GF-D8 (cell line): ENCODE measurements around the gene FGD5.

Experiments
- DNase-seq: peaks from one replicate; lab custom pipeline; 2025; lab: John Stamatoyannopoulos, UW

Gene FGD5

GRCh38 chr3:14933820-14934425 is 115.2 kb downstream of the FGD5 start:
- no peak for DNase-seq

DNA sequence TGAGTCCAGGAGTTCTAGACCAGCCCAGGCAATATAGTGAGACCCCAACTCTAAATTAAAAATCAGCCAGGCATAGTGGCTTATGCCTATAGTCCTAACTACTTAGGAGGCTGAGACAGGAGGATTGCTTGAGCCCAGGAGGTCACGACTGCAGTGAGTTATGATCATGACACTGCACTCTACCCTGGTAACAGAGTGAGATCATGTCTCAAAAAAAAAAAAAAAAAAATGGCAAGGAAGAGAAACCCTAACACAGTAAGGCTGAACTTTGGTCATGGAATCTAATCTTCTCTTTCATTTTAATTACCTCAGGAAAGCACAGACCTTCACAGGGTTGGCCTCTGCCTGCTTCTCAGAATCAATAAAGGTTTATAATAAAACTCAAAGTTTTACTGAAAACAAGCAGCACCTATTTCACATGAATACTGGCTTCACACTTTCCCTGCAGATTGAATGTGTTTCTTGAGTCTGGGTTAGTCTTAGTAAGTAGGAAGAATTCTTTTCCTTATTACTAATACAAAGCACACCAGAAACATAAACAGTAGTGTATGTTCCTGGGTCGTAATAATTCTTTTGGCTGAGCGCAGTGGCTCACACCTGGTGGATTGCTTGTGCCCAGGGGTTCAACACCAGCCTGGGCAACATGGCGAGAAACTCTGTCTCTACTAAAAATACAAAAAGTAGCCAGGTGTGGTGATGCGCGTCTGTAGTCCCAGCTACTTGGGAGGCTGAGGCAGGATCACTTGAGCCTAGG is 117.0 kb downstream of the FGD5 start:
- DNase-seq = no peak

DNA sequence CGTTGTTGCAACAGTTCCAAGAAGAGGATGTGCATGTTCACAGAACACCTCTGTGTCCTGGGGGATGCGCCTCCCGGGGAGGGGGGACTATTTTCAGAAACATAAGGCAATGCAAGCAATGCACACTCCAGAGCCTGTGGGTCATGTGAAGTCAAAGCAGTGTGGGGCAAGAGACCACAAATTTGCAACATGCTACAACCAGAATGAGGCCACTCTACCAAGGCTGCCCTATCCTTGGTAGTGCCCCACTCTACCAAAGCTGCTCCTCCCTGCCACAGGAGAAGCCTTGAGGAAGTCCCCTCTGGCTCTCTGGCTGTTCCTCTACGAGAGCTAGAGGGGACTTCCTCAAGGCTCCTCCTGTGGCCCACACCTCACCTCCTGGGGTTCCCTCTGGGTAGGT is 120.2 kb downstream of the FGD5 start:
- DNase-seq = no peak

DNA sequence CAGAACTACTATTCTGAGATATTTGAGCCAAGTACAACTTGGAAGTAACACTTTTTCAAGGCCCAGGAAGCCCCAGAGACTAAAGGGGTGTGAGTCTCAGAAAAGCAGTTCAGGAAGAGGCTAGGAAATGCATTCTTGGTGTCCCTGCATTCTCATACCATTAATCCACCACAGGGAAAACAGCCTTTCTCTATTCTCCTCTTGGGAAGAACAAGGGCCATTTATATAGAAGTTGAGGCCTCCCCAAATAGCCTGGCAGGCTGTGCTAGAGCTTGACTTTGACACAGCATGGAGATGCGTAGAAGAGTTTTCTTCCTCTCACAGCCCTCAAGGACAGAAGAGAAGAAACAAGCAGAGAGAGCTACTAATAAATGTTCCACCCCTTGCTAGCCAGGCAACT is 123.1 kb downstream of the FGD5 start:
- no peak for DNase-seq

DNA sequence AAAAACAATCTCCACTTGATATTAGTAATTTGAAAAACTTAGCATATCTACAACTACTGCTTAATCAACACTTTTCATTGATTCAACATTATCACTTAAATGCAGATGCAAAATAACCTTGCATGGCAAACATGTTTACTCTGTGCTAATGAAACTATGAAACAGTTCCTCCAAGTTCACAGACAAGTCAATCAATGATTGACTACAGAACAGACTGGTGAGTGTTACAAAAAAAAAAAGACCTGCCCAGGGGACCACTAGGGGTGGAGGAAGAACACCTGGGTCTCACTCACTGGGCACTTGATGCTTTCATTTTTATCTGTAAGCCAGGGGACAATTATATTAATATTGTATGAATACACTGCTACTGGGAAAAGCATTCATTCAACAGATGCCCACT is 124.3 kb downstream of the FGD5 start:
- DNase-seq = no peak

GRCh38 chr3:14946236-14946635 is 127.5 kb downstream of the FGD5 start:
- no peak for DNase-seq

GRCh38 chr3:14946739-14947099 is 128.0 kb downstream of the FGD5 start:
- no peak for DNase-seq

DNA sequence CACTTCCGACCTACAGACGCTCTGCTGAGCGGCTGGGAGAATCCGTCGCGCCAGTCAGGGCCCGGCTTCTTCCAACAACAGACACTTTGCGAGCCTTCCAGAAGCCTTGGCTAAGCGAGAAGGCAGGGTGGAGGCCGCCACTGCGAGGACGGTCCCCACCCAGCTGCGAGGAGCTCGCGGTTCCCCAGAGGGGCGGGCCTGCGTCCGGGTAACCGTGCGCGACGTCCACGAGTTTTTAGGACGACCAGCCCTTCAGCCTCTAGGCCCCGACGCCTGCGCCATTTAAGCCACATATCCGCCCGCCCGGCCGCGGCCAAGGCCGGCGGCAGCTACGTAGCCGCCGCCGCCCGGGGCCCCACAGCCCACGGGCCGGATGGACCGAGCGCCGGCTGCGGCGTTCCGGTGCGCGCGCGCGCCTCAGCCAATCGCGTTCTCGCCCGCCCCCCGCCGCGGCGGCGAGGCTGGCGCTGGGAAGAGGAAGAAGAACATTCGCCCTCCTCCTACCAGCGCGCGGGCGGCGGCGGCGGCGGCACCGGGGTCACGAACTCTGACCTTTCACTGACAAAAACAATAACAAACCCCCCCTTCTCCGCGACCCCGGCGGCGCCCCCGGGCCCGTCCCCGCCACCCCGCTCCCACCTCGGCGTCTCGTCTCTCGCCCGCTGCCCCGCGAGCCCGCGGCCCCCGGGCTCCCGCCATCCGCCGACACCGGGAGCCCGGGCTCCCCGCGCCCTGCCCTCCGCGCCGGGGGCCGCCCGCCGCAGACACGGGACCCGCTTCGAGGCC is 128.5 kb downstream of the FGD5 start, which contains the start of gene NR2C2:
NR2C2 (plus strand) TSS at position 484 of the 786 bp plus-strand sequence. CDS start 56,332 bp downstream, outside the sequence.
- peak; percentile 56 for DNase-seq

GRCh38 chr3:14947886-14948608 is 129.3 kb downstream of the FGD5 start:
- DNase-seq = peak; percentile 88

GRCh38 chr3:14948609-14949038 is 129.9 kb downstream of the FGD5 start:
- no peak for DNase-seq

DNA sequence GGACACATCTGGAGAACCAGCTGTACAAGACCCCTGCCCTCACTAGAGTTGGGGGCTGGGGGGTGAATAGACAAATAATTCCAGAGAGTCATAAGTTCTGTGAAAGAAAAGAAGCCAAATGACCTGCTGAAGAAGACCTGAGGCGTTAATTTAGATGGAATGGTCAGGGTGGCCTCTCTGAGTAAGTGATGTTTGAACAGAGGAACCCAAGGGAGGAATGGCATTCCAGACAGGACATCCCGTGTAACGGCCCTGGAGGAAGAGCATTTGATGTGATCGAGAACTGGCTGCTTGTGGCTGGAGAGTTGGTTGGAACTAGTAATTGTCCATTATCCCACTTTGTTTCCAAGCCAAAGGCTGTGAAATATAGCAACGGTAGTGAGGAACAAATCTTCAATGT is 130.4 kb downstream of the FGD5 start:
- DNase-seq = no peak

- peak; percentile 15 for DNase-seq
These were observed 131.5 kb downstream of the FGD5 start for GRCh38 chr3:14950274-14950673.

- DNase-seq = no peak
These were observed 138.4 kb downstream of the FGD5 start for GRCh38 chr3:14957153-14957552.

- DNase-seq = no peak
These were observed 139.2 kb downstream of the FGD5 start for GRCh38 chr3:14957925-14958324.

DNA sequence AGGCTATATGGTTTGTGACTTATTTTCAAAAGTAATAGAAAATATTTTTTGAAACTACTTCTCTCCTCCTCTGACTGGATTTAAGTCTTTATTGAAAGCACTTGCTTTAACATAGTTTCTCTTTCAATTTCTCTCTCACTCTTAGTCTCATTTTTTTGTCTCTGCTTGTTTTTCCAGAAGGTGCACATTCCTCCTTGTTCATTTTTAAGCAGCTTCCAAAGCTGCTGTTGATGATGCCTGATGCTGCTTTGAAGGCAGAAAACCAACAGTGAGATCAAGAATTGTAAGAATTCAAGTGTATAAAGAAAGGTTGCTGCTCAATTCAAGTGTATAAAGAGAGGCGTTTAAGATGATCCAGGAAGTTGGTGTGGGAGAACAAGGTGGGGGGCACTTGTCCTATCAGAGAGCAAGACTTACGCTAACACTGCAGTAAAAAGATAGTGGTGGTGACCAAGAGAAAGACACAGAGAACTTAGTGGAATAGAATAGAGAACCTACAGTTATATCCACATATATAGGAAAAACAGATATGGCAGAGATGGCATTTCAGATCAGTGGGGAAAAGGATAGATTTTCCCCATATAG is 140.7 kb downstream of the FGD5 start:
- DNase-seq = no peak

DNA sequence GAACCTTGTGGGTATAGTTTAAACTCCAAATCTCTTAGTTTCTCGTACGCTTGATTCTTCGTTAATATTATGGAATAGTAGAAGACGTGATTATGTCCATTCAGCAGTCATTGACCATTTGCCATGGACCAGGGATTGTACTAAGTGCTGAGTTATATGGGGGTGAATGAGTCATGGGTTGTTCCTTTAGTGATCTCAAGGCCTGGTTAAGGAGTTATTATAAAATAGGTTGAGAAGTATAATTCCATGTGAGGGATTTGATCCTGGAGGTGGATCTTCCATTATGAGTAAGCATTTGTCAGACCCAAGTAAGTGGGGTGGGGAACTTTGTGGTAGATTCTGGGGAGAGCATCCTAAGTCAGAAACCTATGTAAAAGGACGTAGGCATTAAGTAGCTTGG is 144.0 kb downstream of the FGD5 start:
- DNase-seq = no peak

DNA sequence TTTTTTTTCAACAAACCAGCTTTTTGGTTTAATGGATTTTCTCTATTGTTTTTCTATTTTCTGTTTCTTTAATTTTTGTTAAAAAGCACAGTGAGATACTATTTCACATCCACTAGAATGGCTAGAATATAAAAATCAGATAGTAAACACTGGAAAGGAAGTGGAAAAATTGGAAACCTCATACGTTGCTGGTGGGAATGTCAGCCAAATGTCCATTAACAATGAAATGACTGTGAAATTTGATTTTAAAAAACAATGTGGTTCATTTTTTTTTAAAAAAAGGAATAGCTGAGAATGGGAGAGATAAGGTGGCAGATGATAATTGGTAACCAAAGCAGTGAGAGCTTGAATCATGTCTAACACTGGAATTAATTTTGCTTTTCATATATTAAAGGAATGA is 148.5 kb downstream of the FGD5 start:
- no peak for DNase-seq

DNA sequence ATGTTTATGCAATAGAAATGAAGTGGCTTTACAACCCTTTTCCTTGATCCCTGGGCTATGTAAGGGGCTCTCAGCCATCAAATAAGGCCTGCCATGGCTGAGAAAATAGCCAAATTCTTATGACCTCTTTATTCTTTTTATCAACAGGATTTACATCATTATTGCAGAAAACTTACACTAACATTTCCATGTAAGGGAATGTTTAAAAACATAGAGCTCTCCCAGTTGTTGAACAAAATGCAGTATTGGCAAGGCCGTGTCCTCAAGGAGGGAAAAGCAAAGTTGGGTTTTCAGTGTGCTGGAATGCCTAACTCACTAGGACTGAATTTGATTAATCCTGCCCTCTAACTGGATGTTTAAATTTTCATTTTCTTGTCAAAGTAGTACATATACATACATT is 150.9 kb downstream of the FGD5 start:
- no peak for DNase-seq

- DNase-seq = no peak
These were observed 157.6 kb downstream of the FGD5 start for GRCh38 chr3:14976317-14976716.

DNA sequence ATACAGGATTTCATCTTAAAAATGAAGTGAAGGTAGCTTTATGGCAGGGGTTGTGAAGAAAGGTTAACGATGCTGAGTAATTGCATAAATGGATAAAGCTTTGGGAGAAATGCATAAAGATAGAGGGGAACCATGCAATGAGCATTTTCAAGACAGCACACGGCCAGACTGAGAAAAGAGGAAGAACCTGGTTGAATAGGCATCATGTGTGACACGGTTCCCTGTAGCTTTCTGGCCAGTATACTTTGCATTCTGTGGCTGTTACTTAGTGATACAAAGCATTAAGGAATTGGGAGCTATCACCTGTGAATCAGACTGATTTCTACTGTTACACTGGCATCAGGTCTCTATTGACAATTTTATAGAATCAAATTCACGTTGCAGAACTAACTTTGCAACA is 161.9 kb downstream of the FGD5 start:
- DNase-seq = peak; percentile 41
